ENCODE measurements around the gene GDA. TPM values are rescaled to one million over a fixed set of nuclear protein-coding genes. Genes with fewer than 3 reads are reported as not detected.

Gene GDA
- total and polyA plus RNA-seq, 2 of the 4 experiments (the other 2 are of a cell fraction) = not detected

DNA sequence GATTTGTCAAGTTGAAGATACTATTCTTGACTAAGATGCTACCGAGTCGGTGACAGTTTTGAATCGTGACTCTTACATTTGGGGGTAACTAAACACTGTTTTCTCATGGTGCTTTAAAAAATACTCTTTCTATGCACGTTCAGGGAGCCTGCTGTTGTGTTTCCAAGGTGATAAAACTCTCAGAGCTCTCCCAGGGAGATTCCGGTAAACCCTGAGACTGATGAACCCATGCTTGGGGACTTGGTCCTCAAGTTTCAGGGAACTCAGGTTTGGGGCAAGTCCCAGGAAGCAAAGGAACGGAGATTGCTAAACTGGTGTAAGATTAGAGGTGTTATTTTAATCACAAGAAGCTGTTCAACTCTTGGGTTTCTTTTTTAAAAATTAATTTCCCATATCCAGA is 1.4 kb downstream of the GDA start:
- no peaks in the 10 kb centered on the region for H4K20me1 ChIP-seq (ENCODE audit: insufficient read depth, low read length)
- H3K79me1 ChIP-seq (ENCODE audit: low read depth in 1 of 2, low read length in 2 of 2) = no peaks in the 10 kb centered on the region
- H2AK9ac ChIP-seq (replicated peaks; ENCODE audit: low read depth, low read length, poor library complexity) = no peak overlapping the region
- no peak overlapping the region for H3K9ac ChIP-seq (ENCODE audit: low read depth, low read length)
- H3K4ac ChIP-seq (ENCODE audit: low read depth, low read length) = no peak overlapping the region
- in situ Hi-C loops (cut with MboI; ENCODE audit: low sequenced_read_pairs) (no loop called here), dilution Hi-C loops (cut with HindIII; ENCODE audit: low sequenced_read_pairs, unreplicated experiment) (no loop called here), intact Hi-C loops (cut with micrococcal nuclease) (no loop called here)
- no peak overlapping the region for H2AFZ ChIP-seq (replicated peaks; ENCODE audit: low read length, poor library complexity)
- H4K5ac ChIP-seq (ENCODE audit: low read depth, low read length) = no peak overlapping the region
- H2BK120ac ChIP-seq (ENCODE audit: low read depth, low read length) = no peak overlapping the region
- no peak overlapping the region for H2BK5ac ChIP-seq (ENCODE audit: low read depth, low read length, poor library complexity, severe bottlenecking)
- H3K9me3 ChIP-seq (ENCODE audit: control insufficient read depth, insufficient read depth, low read length) = no peaks in the 10 kb centered on the region
- no CpG with 5 or more reads among the region's 6 CpGs for WGBS, 2 experiments (ENCODE audit: extremely low coverage in 2 of 2, insufficient read length in 1 of 2)
- no TSS peak for BruUV-seq (replicated peaks)
- no peak overlapping the region for H2AK5ac ChIP-seq (ENCODE audit: low read depth, low read length)
- CTCF ChIA-PET = no interaction called here
- DNase-seq (no peak), ATAC-seq (ENCODE audit: low read depth) (no peak)
- H3K9me1 ChIP-seq (ENCODE audit: insufficient read depth, low read length) = no peaks in the 10 kb centered on the region
- no peak overlapping the region for H2BK15ac ChIP-seq (ENCODE audit: low read depth, low read length)
- no peak overlapping the region for H2BK20ac ChIP-seq (ENCODE audit: low read depth, low read length)
- no peaks in the 10 kb centered on the region for H3K36me3 ChIP-seq (ENCODE audit: control insufficient read depth, insufficient read depth, low read length)
- no peak overlapping the region for H3K4me2 ChIP-seq (ENCODE audit: low read depth, low read length)
- no peak overlapping the region for H3K14ac ChIP-seq (replicated peaks; ENCODE audit: low read depth, low read length)
- H4K8ac ChIP-seq (ENCODE audit: low read depth in 2 of 2, low read length in 2 of 2) = no peak overlapping the region
- H3K27me3 ChIP-seq (ENCODE audit: control insufficient read depth, insufficient read depth, low read length) = peaks cover 7% of the 10 kb centered on the region; the same call in 1 of the 2 replicates
- no peak overlapping the region for H4K91ac ChIP-seq (ENCODE audit: insufficient read depth, low read depth, low read length)
- POLR2A ChIA-PET (ENCODE audit: unreplicated experiment) = no interaction called here
- H3K23ac ChIP-seq (ENCODE audit: low read depth, low read length) = no peak overlapping the region
- H3K18ac ChIP-seq (ENCODE audit: low read depth, low read length) = no peak overlapping the region
- H3K4me3 ChIP-seq (ENCODE audit: insufficient read depth, low read depth, low read length) = no peak overlapping the region
- no peak overlapping the region for H3K27ac ChIP-seq (ENCODE audit: insufficient read depth, low read length)
- no peak for TF ChIP-seq RCOR1 (IDR thresholded peaks at IDR 0.05; ENCODE audit: insufficient replicate concordance, low read length)
- H3K56ac ChIP-seq (ENCODE audit: extremely low read depth, insufficient read depth, low read length) = no peak overlapping the region
- no peaks in the 10 kb centered on the region for H3K4me1 ChIP-seq (ENCODE audit: control insufficient read depth, insufficient read depth, low read length)
